GM19467 (cell line): ENCODE results near the gene CLEC18A.
"Not testable (repeated sequence)": the region's sequence is repeated elsewhere in the genome, so short reads cannot be mapped to it uniquely, and the experiment has no call there.

Experiments
- ATAC-seq: cut with Tn5 transposase; IDR thresholded peaks from one replicate; pipeline ENCODE4 v1.9.1; 2021; ENCODE audit warnings: mild to moderate bottlenecking, moderate library complexity; ENCODE audit not compliant: unreplicated experiment

Gene CLEC18A

GRCh38 chr16:69950411-69950810 lies 723 bp upstream of the CLEC18A start:
- ATAC-seq: not testable (repeated sequence)

GRCh38 chr16:69951672-69952031 lies 518 bp downstream of the CLEC18A start:
- not testable (repeated sequence) for ATAC-seq

GRCh38 chr16:69952116-69952515 lies 982 bp downstream of the CLEC18A start:
- ATAC-seq: not testable (repeated sequence)

GRCh38 chr16:69952572-69953355 lies 1.6 kb downstream of the CLEC18A start:
- ATAC-seq: not testable (repeated sequence)

- not testable (repeated sequence) for ATAC-seq
Measured at GRCh38 chr16:69954241-69954640, 3.1 kb downstream of the CLEC18A start.

GRCh38 chr16:69963312-69963711 lies 12.2 kb downstream of the CLEC18A start:
- ATAC-seq: not testable (repeated sequence)

GRCh38 chr16:69964960-69965660 lies 14.0 kb downstream of the CLEC18A start:
- ATAC-seq: not testable (repeated sequence)

- not testable (repeated sequence) for ATAC-seq
Measured at GRCh38 chr16:69965661-69966054, 14.5 kb downstream of the CLEC18A start.

GRCh38 chr16:69967688-69968087 lies 16.6 kb downstream of the CLEC18A start:
- ATAC-seq: not testable (repeated sequence)

- not testable (repeated sequence) for ATAC-seq
Measured at GRCh38 chr16:69968125-69968524, 17.0 kb downstream of the CLEC18A start.

GRCh38 chr16:69969657-69970056 lies 18.5 kb downstream of the CLEC18A start:
- ATAC-seq: not testable (repeated sequence)

- not testable (repeated sequence) for ATAC-seq
Measured at GRCh38 chr16:69972120-69972519, 21.0 kb downstream of the CLEC18A start.

GRCh38 chr16:69972935-69973334 lies 21.8 kb downstream of the CLEC18A start:
- not testable (repeated sequence) for ATAC-seq

- not testable (repeated sequence) for ATAC-seq
Measured at GRCh38 chr16:69985196-69985595, 34.1 kb downstream of the CLEC18A start.

- not testable (repeated sequence) for ATAC-seq
Measured at GRCh38 chr16:69997956-69998355, 46.8 kb downstream of the CLEC18A start.

- ATAC-seq: not testable (repeated sequence)
Measured at GRCh38 chr16:69999801-70000200, 48.7 kb downstream of the CLEC18A start.

GRCh38 chr16:70003511-70003910 lies 52.4 kb downstream of the CLEC18A start:
- not testable (repeated sequence) for ATAC-seq

- not testable (repeated sequence) for ATAC-seq
Measured at GRCh38 chr16:70008604-70009003, 57.5 kb downstream of the CLEC18A start.

- not testable (repeated sequence) for ATAC-seq
Measured at GRCh38 chr16:70010615-70011014, 59.5 kb downstream of the CLEC18A start.

GRCh38 chr16:70011120-70011519 lies 60.0 kb downstream of the CLEC18A start:
- ATAC-seq: not testable (repeated sequence)

- not testable (repeated sequence) for ATAC-seq
Measured at GRCh38 chr16:70012354-70012753, 61.2 kb downstream of the CLEC18A start.

GRCh38 chr16:70012951-70013350 lies 61.8 kb downstream of the CLEC18A start:
- ATAC-seq: not testable (repeated sequence)
